Erythroblast (primary cell): ENCODE results near the gene MAPK7.

ENCODE experiments used
- GATA1 ChIP-seq: IDR thresholded peaks from 2 replicates; pipeline ENCODE4 v1.6.1; 2011; ENCODE audit warnings: low read depth, mild to moderate bottlenecking, control low read depth, low read length, moderate library complexity
- POLR2A ChIP-seq: IDR thresholded peaks from 2 replicates; pipeline ENCODE4 v1.6.1; 2011; ENCODE audit warnings: mild to moderate bottlenecking, low read length

GRCh38 chr17:19408346-19408710 is 30.0 kb downstream of the MAPK7 start:
- TF ChIP-seq POLR2A, result no peak
- TF ChIP-seq GATA1, result no peak
